Activated CD4-positive, alpha-beta T cell treated with anti-CD3 and anti-CD28 coated beads, Interleukin-2, amount 10 ng/mL, durations not matched to agents 7 days and 5 days (primary cell): ENCODE measurements around the gene OR52L1. TPM values are rescaled to one million over a fixed set of nuclear protein-coding genes. Genes with fewer than 3 reads are reported as not detected.
"Not testable (repeated sequence)": the region's sequence is repeated elsewhere in the genome, so short reads cannot be mapped to it uniquely, and the experiment has no call there.

ENCODE experiments used
- CTCF ChIA-PET: fragments of 350-600 bp; sonication (Branson Sonifier 250); formaldehyde crosslinking; loops from one replicate; lab custom pipeline; 2021; ENCODE audit warnings: antibody characterized with exemption; lab: Charles Lee
- POLR2A ChIA-PET: fragments of 350-600 bp; sonication (Branson Sonifier 250); formaldehyde crosslinking; loops from one replicate; lab custom pipeline; 2021; ENCODE audit warnings: antibody characterized with exemption; lab: Charles Lee
- DNase-seq: peaks from one replicate; pipeline ENCODE4 v3.0.0-alpha.2; 2020
- H3K27ac Mint-ChIP-seq: one replicate; pipeline ENCODE4 v1.8.0; 2021; ENCODE audit warnings: mild to moderate bottlenecking, moderate library complexity, mixed read lengths
- H3K27me3 Mint-ChIP-seq: one replicate; pipeline ENCODE4 v1.8.0; 2021; ENCODE audit warnings: mixed read lengths
- H3K36me3 Mint-ChIP-seq: one replicate; pipeline ENCODE4 v1.8.0; 2021; ENCODE audit warnings: low read depth, mixed read lengths
- H3K4me1 Mint-ChIP-seq: one replicate; pipeline ENCODE4 v1.8.0; 2021; ENCODE audit warnings: mixed read lengths
- H3K4me3 Mint-ChIP-seq: one replicate; pipeline ENCODE4 v1.8.0; 2021; ENCODE audit warnings: mild to moderate bottlenecking, moderate library complexity, mixed read lengths
- H3K9me3 Mint-ChIP-seq: one replicate; pipeline ENCODE4 v1.8.0; 2021; ENCODE audit warnings: mixed read lengths
- total RNA-seq, 2 experiments: library from RNA; stranded (reverse); gene quantifications; one replicate each; pipeline ENCODE4 v1.2.3, GENCODE V29; 2021

The OR52L1 gene
- total RNA-seq, 2 experiments from 2014 or later, result not detected

- POLR2A ChIA-PET, result no interaction called here
- Mint-ChIP-seq H3K27me3 (peaks cover 9% of the 10 kb centered on the region), H3K4me3 (no peak overlapping the region), H3K4me1 (no peaks in the 10 kb centered on the region), H3K9me3 (no peaks in the 10 kb centered on the region), H3K36me3 (no peaks in the 10 kb centered on the region), H3K27ac (no peak overlapping the region)
- CTCF ChIA-PET, result no interaction called here
- DNase-seq, result no peak
These were observed 2.4 kb upstream of the OR52L1 start for GRCh38 chr11:5989203-5989602.

- H3K4me1 Mint-ChIP-seq, result no peaks in the 10 kb centered on the region
- H3K4me3 Mint-ChIP-seq, result no peak overlapping the region
- ChIA-PET CTCF (no interaction called here), POLR2A (interaction anchor here (0.6 kb wide), 1 partner anchor 28 kb away, joined by 4 read pairs; no protein-coding TSS in a partner anchor)
- H3K36me3 Mint-ChIP-seq, result no peaks in the 10 kb centered on the region
- H3K27ac Mint-ChIP-seq, result no peak overlapping the region
- DNase-seq, result no peak
- no peaks in the 10 kb centered on the region for H3K9me3 Mint-ChIP-seq
- peaks cover 8% of the 10 kb centered on the region for H3K27me3 Mint-ChIP-seq
These were observed 3.3 kb downstream of the OR52L1 start for GRCh38 chr11:5983443-5983842.

GRCh38 chr11:5973530-5973929, 13.3 kb downstream of the OR52L1 start:
- Mint-ChIP-seq H3K27me3 (peaks cover 12% of the 10 kb centered on the region), H3K4me1 (no peaks in the 10 kb centered on the region), H3K27ac (no peak overlapping the region), H3K4me3 (no peak overlapping the region), H3K36me3 (no peaks in the 10 kb centered on the region), H3K9me3 (no peaks in the 10 kb centered on the region)
- ChIA-PET CTCF (interaction anchor here (0.8 kb wide), 1 partner anchor 15 kb away, joined by 3 read pairs; no protein-coding TSS in a partner anchor), POLR2A (no interaction called here)
- no peak for DNase-seq

- no peaks in the 10 kb centered on the region for H3K36me3 Mint-ChIP-seq
- POLR2A ChIA-PET, result no interaction called here
- H3K27me3 Mint-ChIP-seq, result peaks cover 12% of the 10 kb centered on the region
- H3K27ac Mint-ChIP-seq, result no peak within 1 kb of the TSS
- peaks cover 4% of the 10 kb centered on the region for H3K9me3 Mint-ChIP-seq
- CTCF ChIA-PET, result no interaction called here
- DNase-seq, result no peak
- no peaks in the 10 kb centered on the region for H3K4me1 Mint-ChIP-seq
- no peak within 1 kb of the TSS for H3K4me3 Mint-ChIP-seq
These were observed 18.4 kb downstream of the OR52L1 start, which contains the start of gene OR56A5 for GRCh38 chr11:5968394-5968793. TSS of gene OR56A5 (minus strand) at chr11:5968494. CDS start at chr11:5968494, 0 bp downstream.

GRCh38 chr11:5967708-5968107, 19.1 kb downstream of the OR52L1 start:
- H3K9me3 Mint-ChIP-seq, result peaks cover 6% of the 10 kb centered on the region
- no peaks in the 10 kb centered on the region for H3K4me1 Mint-ChIP-seq
- no peaks in the 10 kb centered on the region for H3K36me3 Mint-ChIP-seq
- ChIA-PET POLR2A (no interaction called here), CTCF (no interaction called here)
- peaks cover 12% of the 10 kb centered on the region for H3K27me3 Mint-ChIP-seq
- no peak overlapping the region for H3K27ac Mint-ChIP-seq
- no peak overlapping the region for H3K4me3 Mint-ChIP-seq
- no peak for DNase-seq

GRCh38 chr11:5966958-5967357, 19.8 kb downstream of the OR52L1 start:
- no peak for DNase-seq
- CTCF ChIA-PET, result no interaction called here
- POLR2A ChIA-PET, result no interaction called here
- no peak overlapping the region for H3K4me3 Mint-ChIP-seq
- H3K27ac Mint-ChIP-seq, result no peak overlapping the region
- peaks cover 12% of the 10 kb centered on the region for H3K27me3 Mint-ChIP-seq
- no peaks in the 10 kb centered on the region for H3K36me3 Mint-ChIP-seq
- H3K4me1 Mint-ChIP-seq, result no peaks in the 10 kb centered on the region
- H3K9me3 Mint-ChIP-seq, result peaks cover 9% of the 10 kb centered on the region

GRCh38 chr11:5960704-5961320, 26.0 kb downstream of the OR52L1 start:
- H3K27me3 Mint-ChIP-seq, POLR2A ChIA-PET, DNase-seq, H3K4me1 Mint-ChIP-seq, H3K4me3 Mint-ChIP-seq, H3K36me3 Mint-ChIP-seq, H3K9me3 Mint-ChIP-seq, CTCF ChIA-PET, H3K27ac Mint-ChIP-seq: not testable (repeated sequence)

GRCh38 chr11:5955586-5955985, 31.2 kb downstream of the OR52L1 start:
- no peak overlapping the region for H3K27ac Mint-ChIP-seq
- H3K9me3 Mint-ChIP-seq, result no peaks in the 10 kb centered on the region
- no peak for DNase-seq
- ChIA-PET POLR2A (no interaction called here), CTCF (no interaction called here)
- no peaks in the 10 kb centered on the region for H3K4me1 Mint-ChIP-seq
- H3K4me3 Mint-ChIP-seq, result no peak overlapping the region
- no peaks in the 10 kb centered on the region for H3K36me3 Mint-ChIP-seq
- H3K27me3 Mint-ChIP-seq, result peaks cover 8% of the 10 kb centered on the region

- Mint-ChIP-seq H3K4me1 (no peaks in the 10 kb centered on the region), H3K27me3 (peaks cover 2% of the 10 kb centered on the region), H3K4me3 (no peak within 1 kb of the TSS), H3K27ac (no peak within 1 kb of the TSS), H3K36me3 (no peaks in the 10 kb centered on the region), H3K9me3 (no peaks in the 10 kb centered on the region)
- CTCF ChIA-PET, result no interaction called here
- no peak for DNase-seq
- POLR2A ChIA-PET, result no interaction called here
These were observed 44.8 kb downstream of the OR52L1 start, which contains the start of gene OR56A3 for GRCh38 chr11:5941951-5942350. TSS of gene OR56A3 (plus strand) at chr11:5942251. CDS start at chr11:5947347, 5,096 bp downstream.

GRCh38 chr11:5940748-5941147, 46.0 kb downstream of the OR52L1 start:
- POLR2A ChIA-PET, result no interaction called here
- H3K27me3 Mint-ChIP-seq, result peaks cover 2% of the 10 kb centered on the region

GRCh38 chr11:5938603-5938965, 48.2 kb downstream of the OR52L1 start:
- CTCF ChIA-PET, result interaction anchor here (0.6 kb wide), 1 partner anchor 299 kb away, joined by 3 read pairs; no protein-coding TSS in a partner anchor
- Mint-ChIP-seq H3K9me3 (no peaks in the 10 kb centered on the region), H3K4me1 (no peaks in the 10 kb centered on the region), H3K27me3 (peaks cover 2% of the 10 kb centered on the region), H3K4me3 (no peak overlapping the region), H3K27ac (no peak overlapping the region), H3K36me3 (no peaks in the 10 kb centered on the region)
- POLR2A ChIA-PET, result no interaction called here
- DNase-seq, result no peak

More at GRCh38 chr11:5940748-5941147, 46.0 kb downstream of the OR52L1 start:
- Mint-ChIP-seq H3K27ac (no peak overlapping the region), H3K9me3 (no peaks in the 10 kb centered on the region), H3K4me1 (no peaks in the 10 kb centered on the region), H3K4me3 (no peak overlapping the region), H3K36me3 (no peaks in the 10 kb centered on the region)
- CTCF ChIA-PET, result no interaction called here
- DNase-seq, result no peak

GRCh38 chr11:5937868-5938602, 48.8 kb downstream of the OR52L1 start:
- H3K4me3 Mint-ChIP-seq, result no peak overlapping the region
- no peaks in the 10 kb centered on the region for H3K4me1 Mint-ChIP-seq
- CTCF ChIA-PET, result interaction anchor here (0.6 kb wide), 1 partner anchor 298 kb away, joined by 3 read pairs; no protein-coding TSS in a partner anchor
- no peak overlapping the region for H3K27ac Mint-ChIP-seq
- H3K27me3 Mint-ChIP-seq, result peaks cover 2% of the 10 kb centered on the region
- POLR2A ChIA-PET, result no interaction called here
- no peaks in the 10 kb centered on the region for H3K36me3 Mint-ChIP-seq
- DNase-seq, result no peak
- no peaks in the 10 kb centered on the region for H3K9me3 Mint-ChIP-seq
